Kidney (tissue), 14 donors: ENCODE results near the gene SMAP2. TPM values are rescaled to one million over a fixed set of nuclear protein-coding genes. Genes with fewer than 3 reads are reported as not detected.

Source experiments
- DNase-seq, 5 donors: peaks; one replicate each; pipeline ENCODE4 v3.0.0-alpha.2; 2013 to 2020
- FAIRE-seq: peaks from 2 replicates; lab custom pipeline; 2012; peaks lifted over from hg19 to GRCh38; lab: Jason Lieb, UNC
- H3K27ac ChIP-seq, 2 donors: one replicate each; pipeline ENCODE4 v1.7.0; 2013; ENCODE audit warnings: low read depth in 2 of 2, low read length in 2 of 2, inconsistent platforms in 1 of 2
- H3K27me3 ChIP-seq: one replicate; pipeline ENCODE4 v1.7.1; 2013; ENCODE audit warnings: low read length, inconsistent platforms; ENCODE audit not compliant: control insufficient read depth, insufficient read depth
- H3K36me3 ChIP-seq, 3 donors: one replicate each; pipeline versions ENCODE4 v1.7.0 to v1.7.1; 2013; ENCODE audit warnings: low read length in 3 of 3, control low read depth in 1 of 3, inconsistent platforms in 1 of 3; ENCODE audit not compliant: insufficient read depth in 3 of 3, control insufficient read depth in 2 of 3
- H3K4me1 ChIP-seq, 3 donors: one replicate each; pipeline versions ENCODE4 v1.7.0 to v1.7.1; 2013; ENCODE audit warnings: low read length in 3 of 3, inconsistent platforms in 1 of 3, low read depth in 1 of 3; ENCODE audit not compliant: control insufficient read depth in 2 of 3, insufficient read depth in 2 of 3
- H3K4me3 ChIP-seq, 3 donors: one replicate each; pipeline versions ENCODE4 v1.7.0 to v1.8.1; 2013; ENCODE audit warnings: low read length in 3 of 3, control low read depth in 1 of 3, inconsistent platforms in 1 of 3
- H3K9ac ChIP-seq, 3 donors: one replicate each; pipeline versions ENCODE4 v1.7.0 to v1.7.1; 2013; ENCODE audit warnings: low read length in 3 of 3, control low read depth in 1 of 3, inconsistent platforms in 1 of 3
- H3K9me3 ChIP-seq, 3 donors: one replicate each; pipeline versions ENCODE4 v1.7.0 to v1.7.1; 2013; ENCODE audit warnings: low read length in 3 of 3, control low read depth in 1 of 3, inconsistent platforms in 1 of 3; ENCODE audit not compliant: control insufficient read depth in 2 of 3, insufficient read depth in 1 of 3
- CTCF ChIP-seq: IDR thresholded peaks from 3 replicates; pipeline ENCODE4 v1.5.1; 2012; ENCODE audit warnings: mild to moderate bottlenecking, moderate library complexity, borderline replicate concordance; ENCODE audit not compliant: insufficient read depth; ENCODE audit errors: extremely low read depth
- intact Hi-C: fragments of 100-400 bp; cut with DNase I; formaldehyde crosslinking; loops from one replicate; pipeline ENCODE4 v1.11.1; 2022
- polyA plus RNA-seq: library from polyadenylated mRNA; stranded (reverse); fragments of 350-450 nt; fragmentation: Illumina TruSeq; extraction: RNeasy Lipid Tissue Mini Kit (QIAGEN cat#74804); gene quantifications from one replicate; pipeline ENCODE4 v1.2.3, GENCODE V29; 2014; ENCODE audit warnings: low read depth, low replicate concordance; ENCODE audit not compliant: insufficient read depth
- total RNA-seq: library from RNA; stranded (reverse); fragmentation: NEBNext Ultra II Directional; extraction: Animal tissue kit (Norgen Biotek cat#: 25700); gene quantifications from one replicate; pipeline ENCODE4 v1.2.1, GENCODE V29; 2021
- donor health status: control.
- donor health status: control.
- donor health status: control.
- donor health status: control.
- donor health status: control.
- donor health status: DM: yes; HTN: yes; CAD: no.
- donor health status: Normal renal cell carcinoma (clear cell type).

Gene SMAP2
- total and polyA plus RNA-seq, 2 donors from 2014 or later = 17.9 to 61.3 TPM

- TF ChIP-seq CTCF = no peak
- FAIRE-seq = no peak
Observed at GRCh38 chr1:40337443-40337842, 36.1 kb upstream of the SMAP2 start.

GRCh38 chr1:40338745-40339419 is 34.6 kb upstream of the SMAP2 start:
- FAIRE-seq = no peak
- TF ChIP-seq CTCF = peak; percentile 97
- no peak overlapping the region for H3K4me3 ChIP-seq
- H3K27ac ChIP-seq = no peak overlapping the region
- H3K36me3 ChIP-seq = no peaks in the 10 kb centered on the region
- no peak overlapping the region for H3K9ac ChIP-seq
- intact Hi-C loops = loop anchor here (10.0 kb wide), 1 partner anchor 204 kb away; no protein-coding TSS in a partner anchor
- no peaks in the 10 kb centered on the region for H3K9me3 ChIP-seq
- DNase-seq = peak; percentile 85 to 95 (median 93)
- H3K27me3 ChIP-seq = no peaks in the 10 kb centered on the region
- peaks cover 0 to 2% (median 0%) of the 10 kb centered on the region in 3 donors for H3K4me1 ChIP-seq

More at GRCh38 chr1:40337443-40337842, 36.1 kb upstream of the SMAP2 start:
- DNase-seq = no peak
- no peaks in the 10 kb centered on the region for H3K9me3 ChIP-seq
- H3K4me1 ChIP-seq = peaks cover 0 to 2% (median 0%) of the 10 kb centered on the region in 3 donors
- H3K9ac ChIP-seq = no peak overlapping the region
- intact Hi-C loops = loop anchor here (10.0 kb wide), 1 partner anchor 203 kb away; no protein-coding TSS in a partner anchor
- no peaks in the 10 kb centered on the region for H3K36me3 ChIP-seq
- no peak overlapping the region for H3K4me3 ChIP-seq
- no peak overlapping the region for H3K27ac ChIP-seq
- H3K27me3 ChIP-seq = no peaks in the 10 kb centered on the region

- H3K9me3 ChIP-seq = no peaks in the 10 kb centered on the region
- FAIRE-seq (no peak), DNase-seq (no peak)
- no peak overlapping the region for H3K4me3 ChIP-seq
- H3K27me3 ChIP-seq = no peaks in the 10 kb centered on the region
- H3K27ac ChIP-seq = no peak overlapping the region
- no peak for TF ChIP-seq CTCF
- H3K36me3 ChIP-seq = no peaks in the 10 kb centered on the region
- no peak overlapping the region for H3K9ac ChIP-seq
- intact Hi-C loops = loop anchor here (10.0 kb wide), 1 partner anchor 205 kb away; no protein-coding TSS in a partner anchor
- peaks cover 0 to 2% (median 0%) of the 10 kb centered on the region in 3 donors for H3K4me1 ChIP-seq
Observed at GRCh38 chr1:40339420-40340323, 33.9 kb upstream of the SMAP2 start.
